Measurements from ENCODE around the gene TPRG1.

The TPRG1 gene

GRCh38 chr3:189158034-189158433 lies 13.7 kb upstream of the TPRG1 start:
- DNase-seq (ENCODE audit: low read depth, low spot score): no peak
- no peak for TF ChIP-seq CTCF (IDR thresholded peaks at IDR 0.05; ENCODE audit: insufficient read depth, low read length, missing control alignments)
- POLR2A ChIA-PET: no interaction called here
- no peak overlapping the region for H3K4me3 ChIP-seq (ENCODE audit: low read depth, low read length)
- CTCF ChIA-PET: interaction anchor here (0.8 to 0.9 kb wide), 2 partner anchors 10 to 11 kb away, joined by 3 to 5 read pairs; no protein-coding TSS in a partner anchor

GRCh38 chr3:189160519-189161309 lies 11.1 kb upstream of the TPRG1 start:
- no peak for DNase-seq (ENCODE audit: low read depth, low spot score)
- no peak for TF ChIP-seq CTCF (IDR thresholded peaks at IDR 0.05; ENCODE audit: insufficient read depth, low read length, missing control alignments)
- H3K4me3 ChIP-seq (ENCODE audit: low read depth, low read length): no peak overlapping the region
- CTCF ChIA-PET: no interaction called here
- POLR2A ChIA-PET: no interaction called here

- no peak for DNase-seq (ENCODE audit: low read depth, low spot score)
- no peak for TF ChIP-seq CTCF (IDR thresholded peaks at IDR 0.05; ENCODE audit: insufficient read depth, low read length, missing control alignments)
- POLR2A ChIA-PET: no interaction called here
- CTCF ChIA-PET: no interaction called here
- no peak overlapping the region for H3K4me3 ChIP-seq (ENCODE audit: low read depth, low read length)
Measured at GRCh38 chr3:189165092-189165612, 6.6 kb upstream of the TPRG1 start.

GRCh38 chr3:189166321-189166720 lies 5.5 kb upstream of the TPRG1 start:
- H3K4me3 ChIP-seq (ENCODE audit: low read depth, low read length): no peak overlapping the region
- no peak for DNase-seq (ENCODE audit: low read depth, low spot score)
- ChIA-PET POLR2A (no interaction called here), CTCF (no interaction called here)
- TF ChIP-seq CTCF (IDR thresholded peaks at IDR 0.05; ENCODE audit: insufficient read depth, low read length, missing control alignments): no peak

- no peak overlapping the region for H3K4me3 ChIP-seq (ENCODE audit: low read depth, low read length)
- no peak for TF ChIP-seq CTCF (IDR thresholded peaks at IDR 0.05; ENCODE audit: insufficient read depth, low read length, missing control alignments)
- POLR2A ChIA-PET: no interaction called here
- CTCF ChIA-PET: no interaction called here
- no peak for DNase-seq (ENCODE audit: low read depth, low spot score)
Measured at GRCh38 chr3:189167027-189167766, 4.6 kb upstream of the TPRG1 start.

- TF ChIP-seq CTCF (IDR thresholded peaks at IDR 0.05; ENCODE audit: insufficient read depth, low read length, missing control alignments): no peak
- no peak overlapping the region for H3K4me3 ChIP-seq (ENCODE audit: low read depth, low read length)
- no peak for DNase-seq (ENCODE audit: low read depth, low spot score)
- CTCF ChIA-PET: interaction anchor here (1.5 kb wide), 1 partner anchor 10 kb away, joined by 3 read pairs; no protein-coding TSS in a partner anchor
- POLR2A ChIA-PET: no interaction called here
Measured at GRCh38 chr3:189168711-189169110, 3.1 kb upstream of the TPRG1 start.

Measured in AG04449 (cell line).